Breast epithelium (tissue), 3 donors: Measurements from ENCODE around the gene HPCAL1. TPM values are rescaled to one million over a fixed set of nuclear protein-coding genes. Genes with fewer than 3 reads are reported as not detected.

Experiments used
- total RNA-seq, 3 donors: library from RNA; depleted of rRNA; stranded (reverse); fragments of >200 nt; gene quantifications; one replicate each; pipeline ENCODE4 v1.1.0, GENCODE V29; 2016

The HPCAL1 gene
- total RNA-seq, 3 donors from 2014 or later, result 38.6 to 41.9 (median 41.6) TPM

Other genes with a start within 250 kb of the HPCAL1 start
- gene CYS1, start 222.5 kb upstream of the HPCAL1 start, total RNA-seq, result 1 to 10 TPM; 1.3 to 2.4 (median 1.6) TPM
- 1 to 10 TPM in 2 of 3 donors, under 1 TPM in 1; 0.98 to 2.6 (median 1.6) TPM for gene RRM2, start 180.2 kb upstream of the HPCAL1 start, total RNA-seq
- 10 to 100 TPM; 39.8 to 68.8 (median 60.3) TPM for gene ODC1, start 145.4 kb downstream of the HPCAL1 start, total RNA-seq